NB4 (cell line): ENCODE measurements around the gene SCFD2.

ENCODE experiments used
- DNase-seq: peaks from one replicate; pipeline ENCODE4 v3.0.0; 2010; ENCODE audit warnings: low read depth
- H3K4me3 ChIP-seq: one replicate; pipeline ENCODE4 v1.5.1; 2011; ENCODE audit warnings: mild to moderate bottlenecking, low read depth, low read length, moderate library complexity
- CTCF ChIP-seq: IDR thresholded peaks from one replicate; pipeline ENCODE4 v1.5.1; 2012; ENCODE audit warnings: low read depth, low read length
- MAX ChIP-seq: IDR thresholded peaks from 2 replicates; pipeline ENCODE4 v1.6.1; 2011; ENCODE audit warnings: low read depth, low read length
- MYC ChIP-seq: IDR thresholded peaks from 2 replicates; pipeline ENCODE4 v1.6.1; 2011; ENCODE audit warnings: low read depth, low read length
- POLR2A ChIP-seq: IDR thresholded peaks from 2 replicates; pipeline ENCODE4 v1.6.1; 2011; ENCODE audit warnings: mild to moderate bottlenecking; ENCODE audit not compliant: insufficient read length; ENCODE audit errors: extremely low read depth

Gene SCFD2

GRCh38 chr4:52884994-52885393 lies 480.9 kb downstream of the SCFD2 start:
- no peak for DNase-seq

GRCh38 chr4:52883707-52884669 lies 481.9 kb downstream of the SCFD2 start:
- no peak for DNase-seq
- no peak overlapping the region for H3K4me3 ChIP-seq
- TF ChIP-seq CTCF (no peak), POLR2A (no peak), MAX (no peak), MYC (no peak)

More at GRCh38 chr4:52884994-52885393, 480.9 kb downstream of the SCFD2 start:
- TF ChIP-seq CTCF (no peak), MYC (no peak)
- no peak overlapping the region for H3K4me3 ChIP-seq

- no peak overlapping the region for H3K4me3 ChIP-seq
- no peak for DNase-seq
- TF ChIP-seq MYC = no peak
- no peak for TF ChIP-seq POLR2A
- no peak for TF ChIP-seq CTCF
- TF ChIP-seq MAX = no peak
Measured at GRCh38 chr4:52883183-52883621, 482.7 kb downstream of the SCFD2 start.

GRCh38 chr4:52880994-52881393 lies 484.9 kb downstream of the SCFD2 start:
- H3K4me3 ChIP-seq = no peak overlapping the region
- DNase-seq = no peak
- TF ChIP-seq CTCF = no peak
- TF ChIP-seq MYC = no peak
- no peak for TF ChIP-seq MAX

- H3K4me3 ChIP-seq = no peak overlapping the region
- no peak for DNase-seq
- no peak for TF ChIP-seq MAX
- TF ChIP-seq MYC = no peak
- TF ChIP-seq POLR2A = no peak
- TF ChIP-seq CTCF = no peak
Measured at GRCh38 chr4:52879471-52879870, 486.4 kb downstream of the SCFD2 start.

GRCh38 chr4:52877694-52878093 lies 488.2 kb downstream of the SCFD2 start:
- no peak for TF ChIP-seq CTCF
- TF ChIP-seq MYC = no peak
- TF ChIP-seq POLR2A = no peak
- TF ChIP-seq MAX = no peak
- no peak overlapping the region for H3K4me3 ChIP-seq
- no peak for DNase-seq
